ENCODE measurements around the gene DENND6B.
"Not testable (repeated sequence)": the region's sequence is repeated elsewhere in the genome, so short reads cannot be mapped to it uniquely, and the experiment has no call there.

Gene DENND6B

DNA sequence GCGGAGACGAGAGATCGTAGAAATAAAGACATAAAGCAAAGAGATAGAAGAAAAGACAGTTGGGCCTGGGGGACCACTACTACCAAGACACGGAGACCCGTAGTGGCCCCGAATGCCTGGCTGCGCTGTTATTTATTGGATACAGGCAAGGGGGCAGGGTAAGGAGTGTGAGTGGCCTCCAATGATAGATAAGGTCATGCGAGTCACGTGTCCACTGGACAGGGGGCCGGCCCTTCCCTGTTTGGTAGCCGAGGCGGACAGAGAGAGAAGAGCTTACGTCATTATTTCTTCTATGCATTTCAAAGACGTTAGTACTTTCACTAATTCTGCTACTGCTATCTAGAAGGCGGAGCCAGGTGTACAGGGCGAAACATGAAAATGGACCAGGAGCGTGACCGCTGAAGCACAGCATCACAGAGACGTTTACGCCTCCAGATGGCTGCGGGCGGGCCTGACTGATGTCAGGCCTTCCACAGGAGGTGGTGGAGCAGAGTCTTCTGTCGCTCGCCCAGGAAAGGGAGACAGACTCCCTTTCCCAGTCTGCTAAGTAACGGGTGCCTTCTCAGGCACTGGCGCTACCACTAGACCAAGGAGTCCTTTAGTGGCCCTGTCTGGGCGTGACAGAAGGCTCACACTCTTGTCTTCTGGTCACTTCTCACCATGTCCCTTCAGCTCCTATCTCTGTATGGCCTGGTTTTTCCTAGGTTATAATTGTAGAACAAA lies 41.1 kb upstream of the DENND6B start:
- TF ChIP-seq, protein P1, sequence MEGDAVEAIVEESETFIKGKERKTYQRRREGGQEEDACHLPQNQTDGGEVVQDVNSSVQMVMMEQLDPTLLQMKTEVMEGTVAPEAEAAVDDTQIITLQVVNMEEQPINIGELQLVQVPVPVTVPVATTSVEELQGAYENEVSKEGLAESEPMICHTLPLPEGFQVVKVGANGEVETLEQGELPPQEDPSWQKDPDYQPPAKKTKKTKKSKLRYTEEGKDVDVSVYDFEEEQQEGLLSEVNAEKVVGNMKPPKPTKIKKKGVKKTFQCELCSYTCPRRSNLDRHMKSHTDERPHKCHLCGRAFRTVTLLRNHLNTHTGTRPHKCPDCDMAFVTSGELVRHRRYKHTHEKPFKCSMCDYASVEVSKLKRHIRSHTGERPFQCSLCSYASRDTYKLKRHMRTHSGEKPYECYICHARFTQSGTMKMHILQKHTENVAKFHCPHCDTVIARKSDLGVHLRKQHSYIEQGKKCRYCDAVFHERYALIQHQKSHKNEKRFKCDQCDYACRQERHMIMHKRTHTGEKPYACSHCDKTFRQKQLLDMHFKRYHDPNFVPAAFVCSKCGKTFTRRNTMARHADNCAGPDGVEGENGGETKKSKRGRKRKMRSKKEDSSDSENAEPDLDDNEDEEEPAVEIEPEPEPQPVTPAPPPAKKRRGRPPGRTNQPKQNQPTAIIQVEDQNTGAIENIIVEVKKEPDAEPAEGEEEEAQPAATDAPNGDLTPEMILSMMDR (IDR thresholded peaks at IDR 0.05; ENCODE audit: low read depth, low read length): no peak
- TF ChIP-seq EZH2phosphoT487 (IDR thresholded peaks at IDR 0.05; ENCODE audit: low read depth): no peak
- peaks cover 25% of the 10 kb centered on the region for H3K79me2 ChIP-seq (ENCODE audit: low read length)
- no peaks in the 10 kb centered on the region for H3K9me3 ChIP-seq (ENCODE audit: insufficient read depth, low read length)
- H3K4me1 ChIP-seq (ENCODE audit: low read length): no peaks in the 10 kb centered on the region
- H4K20me1 ChIP-seq (ENCODE audit: insufficient read depth, low read length): no peaks in the 10 kb centered on the region
- no peak overlapping the region for H3K9ac ChIP-seq (ENCODE audit: low read length)
- no peaks in the 10 kb centered on the region for H3K27me3 ChIP-seq (ENCODE audit: low read depth, low read length)
- no peak overlapping the region for H3K27ac ChIP-seq (ENCODE audit: low read length)
- no peak overlapping the region for H2AFZ ChIP-seq (ENCODE audit: low read depth, low read length)
- H3K4me2 ChIP-seq (ENCODE audit: low read length): no peak overlapping the region
- H3K4me3 ChIP-seq (ENCODE audit: low read length): no peak overlapping the region
- H3K36me3 ChIP-seq (replicated peaks; ENCODE audit: low read depth, low read length): no peaks in the 10 kb centered on the region

DNA sequence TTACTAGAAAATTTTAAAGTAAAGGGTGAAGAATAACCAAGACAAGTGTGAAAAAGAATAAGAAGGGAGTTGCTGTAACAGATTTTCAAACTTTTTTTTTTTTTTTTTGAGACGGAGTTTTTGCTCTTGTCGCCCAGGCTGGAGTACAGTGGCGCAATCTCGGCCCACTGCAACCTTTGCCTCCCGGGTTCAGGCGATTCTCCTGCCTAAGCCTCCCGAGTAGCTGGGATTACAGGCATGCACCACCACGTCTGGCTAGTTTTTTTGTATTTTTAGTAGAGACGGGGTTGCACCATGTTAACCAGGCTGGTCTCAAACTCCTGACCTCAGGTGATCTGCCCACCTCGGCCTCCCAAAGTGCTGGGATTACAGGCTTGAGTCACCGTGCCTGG lies 37.0 kb upstream of the DENND6B start:
- not testable (repeated sequence) for H3K9ac ChIP-seq (ENCODE audit: low read length); H3K9me3 ChIP-seq (ENCODE audit: insufficient read depth, low read length); H3K36me3 ChIP-seq (replicated peaks; ENCODE audit: low read depth, low read length); H2AFZ ChIP-seq (ENCODE audit: low read depth, low read length); H3K4me3 ChIP-seq (ENCODE audit: low read length); H3K4me2 ChIP-seq (ENCODE audit: low read length); H3K4me1 ChIP-seq (ENCODE audit: low read length); H3K27ac ChIP-seq (ENCODE audit: low read length); H3K27me3 ChIP-seq (ENCODE audit: low read depth, low read length); H4K20me1 ChIP-seq (ENCODE audit: insufficient read depth, low read length)
- H3K79me2 ChIP-seq (ENCODE audit: low read length): peaks cover 58% of the 10 kb centered on the region

DNA sequence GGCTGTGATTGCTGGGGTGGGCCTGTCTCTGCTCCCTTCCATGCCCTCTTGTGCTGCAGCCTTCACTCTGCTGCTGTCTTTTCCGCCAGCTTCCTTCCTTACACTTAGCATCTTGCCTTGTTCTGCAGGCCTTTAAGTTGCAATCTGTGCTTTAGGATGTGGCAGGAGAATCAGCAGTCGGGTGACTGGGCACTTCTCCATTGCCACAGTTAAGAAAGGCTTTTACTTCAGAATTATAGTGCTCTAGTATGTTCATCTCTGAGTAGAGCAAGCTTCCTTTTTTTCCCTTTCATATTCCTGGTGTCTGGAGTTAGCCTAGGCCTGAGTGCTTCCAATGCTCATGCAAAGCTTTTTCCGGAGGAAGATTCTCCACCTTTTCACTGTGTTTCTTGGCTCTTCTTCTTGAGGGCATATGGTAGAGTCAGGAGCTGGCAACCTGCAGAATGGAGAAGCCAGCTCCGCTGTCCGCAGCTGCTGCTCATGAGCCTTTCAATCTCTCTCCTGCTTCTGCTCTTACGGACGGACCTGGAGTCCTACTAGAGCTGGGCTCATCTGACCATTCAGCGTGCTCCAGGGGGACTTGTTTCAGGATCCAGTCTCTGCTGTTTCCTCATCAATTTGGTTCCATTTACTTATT lies 36.5 kb upstream of the DENND6B start:
- H3K79me2 ChIP-seq (ENCODE audit: low read length): peaks cover 62% of the 10 kb centered on the region
- no peak overlapping the region for H3K9ac ChIP-seq (ENCODE audit: low read length)
- no peaks in the 10 kb centered on the region for H3K27me3 ChIP-seq (ENCODE audit: low read depth, low read length)
- H2AFZ ChIP-seq (ENCODE audit: low read depth, low read length): no peak overlapping the region
- no peaks in the 10 kb centered on the region for H3K4me1 ChIP-seq (ENCODE audit: low read length)
- H3K27ac ChIP-seq (ENCODE audit: low read length): no peak overlapping the region
- H3K36me3 ChIP-seq (replicated peaks; ENCODE audit: low read depth, low read length): peaks cover 2% of the 10 kb centered on the region
- peaks cover 4% of the 10 kb centered on the region; the same call in 1 of the 2 replicates for H4K20me1 ChIP-seq (ENCODE audit: insufficient read depth, low read length)
- no peak overlapping the region for H3K4me3 ChIP-seq (ENCODE audit: low read length)
- no peak for TF ChIP-seq EZH2phosphoT487 (IDR thresholded peaks at IDR 0.05; ENCODE audit: low read depth)
- TF ChIP-seq, protein P1 (IDR thresholded peaks at IDR 0.05; ENCODE audit: low read depth, low read length): no peak
- no peaks in the 10 kb centered on the region for H3K9me3 ChIP-seq (ENCODE audit: insufficient read depth, low read length)
- H3K4me2 ChIP-seq (ENCODE audit: low read length): no peak overlapping the region

DNA sequence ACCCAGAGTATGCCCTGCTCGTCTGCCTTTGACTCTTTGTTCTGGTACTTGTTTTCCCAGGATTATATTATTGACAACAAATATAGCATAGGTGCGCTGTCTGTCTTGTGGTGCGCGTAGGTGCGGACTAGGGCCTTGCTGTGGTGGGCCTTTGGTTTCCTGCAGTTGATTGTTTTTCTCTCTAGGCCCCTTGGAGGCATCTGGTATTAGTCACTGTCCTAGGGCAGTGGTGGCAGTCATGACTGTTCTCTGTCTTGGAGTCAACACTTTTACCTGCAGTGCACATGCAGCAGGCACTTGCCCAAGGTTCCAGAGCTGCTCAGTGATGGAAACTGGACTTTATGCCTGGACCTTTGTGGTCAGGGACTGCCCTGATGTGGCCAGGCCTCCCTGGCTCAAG lies 34.9 kb upstream of the DENND6B start:
- Histone ChIP-seq H3K79me2 (ENCODE audit: low read length) (peaks cover 62% of the 10 kb centered on the region), H2AFZ (ENCODE audit: low read depth, low read length) (no peak overlapping the region), H3K27ac (ENCODE audit: low read length) (no peak overlapping the region), H3K4me2 (ENCODE audit: low read length) (no peak overlapping the region), H3K27me3 (ENCODE audit: low read depth, low read length) (no peaks in the 10 kb centered on the region), H3K9me3 (ENCODE audit: insufficient read depth, low read length) (no peaks in the 10 kb centered on the region), H3K4me3 (ENCODE audit: low read length) (no peak overlapping the region), H4K20me1 (ENCODE audit: insufficient read depth, low read length) (peaks cover 4% of the 10 kb centered on the region; the same call in 1 of the 2 replicates), H3K36me3 (replicated peaks; ENCODE audit: low read depth, low read length) (peaks cover 2% of the 10 kb centered on the region), H3K9ac (ENCODE audit: low read length) (no peak overlapping the region), H3K4me1 (ENCODE audit: low read length) (no peaks in the 10 kb centered on the region)
- no peak for TF ChIP-seq EZH2phosphoT487 (IDR thresholded peaks at IDR 0.05; ENCODE audit: low read depth)
- TF ChIP-seq, protein P1 (IDR thresholded peaks at IDR 0.05; ENCODE audit: low read depth, low read length): no peak
